BJ (cell line): ENCODE data around the gene MGMT. TPM values are rescaled to one million over a fixed set of nuclear protein-coding genes. Genes with fewer than 3 reads are reported as not detected.

ENCODE experiments used
- CTCF ChIA-PET: fragments of 350-600 bp; formaldehyde crosslinking; extraction: SDS; loops from one replicate; lab custom pipeline; 2021; ENCODE audit warnings: antibody characterized with exemption, inconsistent platforms; lab: Yijun Ruan, JAX
- POLR2A ChIA-PET: fragments of 300-600 bp; sonication (Branson Sonifier 250); formaldehyde crosslinking; extraction: SDS; loops from one replicate; lab custom pipeline; 2021; ENCODE audit warnings: antibody characterized with exemption; lab: Charles Lee
- DNase-seq: peaks from one replicate; pipeline ENCODE4 v3.0.0-alpha.2; 2011; ENCODE audit warnings: low read depth
- H3K27me3 ChIP-seq: 2 replicates; pipeline ENCODE4 v1.6.0; 2011; ENCODE audit warnings: low read length; ENCODE audit not compliant: control insufficient read depth, insufficient read depth
- H3K36me3 ChIP-seq: 2 replicates; pipeline ENCODE4 v1.5.1; 2011; ENCODE audit warnings: low read length; ENCODE audit not compliant: control insufficient read depth, insufficient read depth
- H3K4me3 ChIP-seq: 2 replicates; pipeline ENCODE4 v1.5.1; 2011; ENCODE audit warnings: low read depth, mild to moderate bottlenecking, control low read depth, low read length
- CTCF ChIP-seq: IDR thresholded peaks from 2 replicates; pipeline ENCODE4 v1.5.1; 2011; ENCODE audit warnings: low read depth, mild to moderate bottlenecking, control low read depth, inconsistent platforms, low read length, moderate library complexity; ENCODE audit not compliant: insufficient read depth
- polyA plus RNA-seq: library from polyadenylated mRNA; depleted of rRNA; stranded (reverse); fragments of >200 nt; gene quantifications from 2 replicates; pipeline ENCODE4 v1.2.3, GENCODE V29; 2011

Gene MGMT
- polyA plus RNA-seq, 1 experiment, result 21.0 TPM

GRCh38 chr10:129481641-129482040 lies 14.6 kb downstream of the MGMT start:
- no peak for DNase-seq

GRCh38 chr10:129483430-129484010 lies 16.5 kb downstream of the MGMT start:
- no peak for TF ChIP-seq CTCF
- Histone ChIP-seq H3K36me3 (no peaks in the 10 kb centered on the region), H3K27me3 (no peaks in the 10 kb centered on the region), H3K4me3 (no peak overlapping the region)
- POLR2A ChIA-PET, result no interaction called here
- DNase-seq, result no peak
- CTCF ChIA-PET, result no interaction called here

More at GRCh38 chr10:129481641-129482040, 14.6 kb downstream of the MGMT start:
- ChIA-PET CTCF (no interaction called here), POLR2A (no interaction called here)
- no peak overlapping the region for H3K4me3 ChIP-seq
- H3K36me3 ChIP-seq, result no peaks in the 10 kb centered on the region
- no peak for TF ChIP-seq CTCF
- H3K27me3 ChIP-seq, result no peaks in the 10 kb centered on the region

- no peaks in the 10 kb centered on the region for H3K27me3 ChIP-seq
- ChIA-PET POLR2A (no interaction called here), CTCF (no interaction called here)
- H3K36me3 ChIP-seq, result no peaks in the 10 kb centered on the region
- no peak for TF ChIP-seq CTCF
- H3K4me3 ChIP-seq, result no peak overlapping the region
- DNase-seq, result no peak
Measured at GRCh38 chr10:129486805-129487204, 19.8 kb downstream of the MGMT start.

- CTCF ChIA-PET, result interaction anchor here (1.3 kb wide), 1 partner anchor 15 kb away, joined by 4 read pairs; no protein-coding TSS in a partner anchor
- no peaks in the 10 kb centered on the region for H3K27me3 ChIP-seq
- H3K4me3 ChIP-seq, result no peak overlapping the region
- no peaks in the 10 kb centered on the region; the same call in 1 of the 2 replicates for H3K36me3 ChIP-seq
- no peak for TF ChIP-seq CTCF
- POLR2A ChIA-PET, result no interaction called here
- DNase-seq, result no peak
Measured at GRCh38 chr10:129491123-129491734, 24.2 kb downstream of the MGMT start.

GRCh38 chr10:129494176-129494575 lies 27.1 kb downstream of the MGMT start:
- Histone ChIP-seq H3K27me3 (no peaks in the 10 kb centered on the region), H3K4me3 (no peak overlapping the region), H3K36me3 (peaks cover 1% of the 10 kb centered on the region; the same call in 1 of the 2 replicates)
- no peak for DNase-seq
- ChIA-PET POLR2A (no interaction called here), CTCF (no interaction called here)
- TF ChIP-seq CTCF, result no peak
